T-helper 2 cell (primary cell): ENCODE measurements around the gene GGT5.
A peak's percentile ranks its signal among the peaks of the same experiment; 100 is the strongest.
"Not testable (repeated sequence)": the region's sequence is repeated elsewhere in the genome, so short reads cannot be mapped to it uniquely, and the experiment has no call there.

Experiments used
- DNase-seq, 5 experiments: peaks; one replicate each; pipeline versions ENCODE4 v3.0.0 to v3.0.0-alpha.2; 2012 to 2022

GGT5 gene

DNA sequence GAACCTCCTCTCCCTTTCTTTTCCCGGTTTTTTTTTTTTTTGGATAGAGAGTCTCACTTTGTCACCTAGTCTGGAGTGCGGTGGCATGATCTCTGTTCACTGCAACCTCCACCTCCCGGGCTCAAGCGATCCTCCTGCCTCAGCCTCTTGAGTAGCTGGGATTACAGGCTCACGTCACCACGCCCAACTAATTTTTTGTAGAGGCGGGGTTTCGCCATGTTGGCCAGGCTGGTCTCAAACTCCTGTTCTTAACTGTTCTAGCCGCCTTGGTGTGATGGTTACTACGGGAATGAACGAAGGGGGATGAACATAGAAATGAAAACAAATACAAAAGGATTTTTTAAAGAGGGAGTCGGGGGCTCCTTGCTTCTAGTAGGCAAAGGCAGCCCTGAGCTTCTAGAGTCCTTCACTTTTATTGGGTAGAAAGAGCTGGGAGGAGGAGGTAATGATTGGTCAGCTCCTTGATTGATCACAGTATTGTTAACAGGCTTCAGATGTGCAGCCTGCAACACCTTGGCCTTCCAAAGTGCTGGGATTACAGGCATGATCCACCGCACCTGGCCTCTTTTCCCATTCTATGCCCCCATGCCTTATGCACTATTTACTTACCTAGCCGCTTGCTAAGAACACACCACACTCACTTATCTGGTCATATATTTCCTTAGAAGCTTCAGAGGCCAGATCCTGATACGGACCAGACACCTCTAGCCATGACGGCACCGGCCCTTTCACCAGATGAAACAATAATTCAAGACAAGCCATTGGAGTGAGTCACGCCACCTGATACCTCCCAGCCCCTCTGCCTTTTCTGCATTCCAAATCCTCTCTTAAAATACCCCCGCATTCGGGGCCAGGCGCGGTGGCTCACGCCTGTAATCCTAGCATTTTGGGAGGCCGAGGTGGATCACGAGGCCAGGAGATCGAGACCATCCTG, 42.9 kb downstream of the GGT5 start:
- no peak for DNase-seq

DNA sequence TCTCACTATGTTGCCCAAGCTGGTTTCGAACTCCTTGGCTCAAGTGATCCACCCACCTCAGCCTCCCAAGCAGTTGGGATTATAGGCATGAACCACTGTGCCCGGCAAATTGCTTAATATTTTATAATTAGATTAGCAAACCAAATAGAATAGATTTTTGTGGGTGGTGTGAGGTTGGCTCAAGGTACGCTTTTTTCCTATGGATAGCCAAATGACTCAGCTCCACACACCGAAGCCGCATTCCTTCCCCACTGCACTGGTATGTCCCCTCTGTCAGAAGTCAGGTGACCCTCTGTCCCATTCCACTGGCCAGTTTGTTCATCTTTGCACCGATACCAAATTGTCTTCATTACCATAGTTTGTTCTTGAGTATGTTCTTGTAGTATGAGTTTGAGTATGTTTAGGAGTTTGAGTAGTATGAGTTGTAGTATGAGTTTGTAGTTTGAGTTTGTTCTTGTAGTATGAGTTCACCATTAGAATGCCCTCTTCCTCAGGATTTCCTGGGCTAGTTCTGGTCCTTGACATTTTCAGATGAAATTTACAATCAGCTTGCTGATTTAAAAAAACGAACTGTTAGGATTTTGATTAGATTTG, 44.2 kb downstream of the GGT5 start:
- DNase-seq, result no peak

DNA sequence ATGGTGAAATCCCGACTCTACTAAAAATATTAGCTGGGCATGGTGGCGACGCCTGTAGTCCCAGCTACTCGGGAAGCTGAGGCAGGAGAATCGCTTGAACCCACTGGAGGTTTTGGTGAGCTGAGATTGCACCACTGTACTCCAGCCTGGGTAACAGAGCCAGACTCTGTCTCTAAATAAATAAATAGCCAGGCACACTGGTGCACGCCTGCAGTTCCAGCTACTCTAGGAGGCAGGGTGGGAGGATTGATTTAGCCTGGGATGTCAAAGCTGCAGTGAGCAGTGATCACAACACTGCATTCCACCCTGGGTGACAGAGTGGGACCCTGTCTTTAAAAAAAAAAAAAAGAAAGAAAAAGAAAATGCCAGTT, 46.2 kb downstream of the GGT5 start:
- no peak for DNase-seq

GRCh38 chr22:24191893-24192292, 53.0 kb downstream of the GGT5 start:
- no peak for DNase-seq

GRCh38 chr22:24191381-24191841, 53.5 kb downstream of the GGT5 start:
- DNase-seq, result no peak

DNA sequence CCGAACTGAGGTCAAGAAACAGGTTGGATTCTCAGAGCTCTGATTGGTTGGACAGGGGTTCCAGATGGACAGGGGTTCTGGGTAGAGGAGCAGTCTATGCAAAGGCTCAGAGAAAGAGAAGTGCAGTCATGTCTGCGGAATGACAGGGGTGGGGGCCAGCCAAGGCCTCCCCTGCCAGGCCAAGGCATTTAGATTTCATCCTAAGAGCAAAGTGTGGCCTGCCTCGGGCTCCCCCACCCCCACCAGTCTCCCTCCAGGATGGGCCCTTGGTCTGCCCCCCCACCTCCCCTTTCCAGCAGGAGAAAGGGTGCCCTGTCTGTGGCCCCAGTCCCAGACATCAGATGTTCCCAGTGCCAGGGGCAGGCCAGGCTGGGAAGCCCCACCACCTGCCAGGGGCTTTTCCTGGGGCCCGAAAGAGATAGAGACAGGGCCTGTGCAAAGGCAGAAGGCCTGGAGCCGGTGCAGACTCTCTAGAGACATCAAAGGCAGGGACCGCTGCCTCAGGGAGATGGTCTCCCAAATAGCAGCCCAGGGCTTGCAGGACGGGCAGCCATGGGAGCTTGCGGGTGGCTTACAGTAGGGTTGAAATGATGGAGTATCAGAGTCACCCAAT, 54.2 kb downstream of the GGT5 start:
- DNase-seq, result no peak

GRCh38 chr22:24190159-24190540, 54.7 kb downstream of the GGT5 start:
- no peak for DNase-seq

DNA sequence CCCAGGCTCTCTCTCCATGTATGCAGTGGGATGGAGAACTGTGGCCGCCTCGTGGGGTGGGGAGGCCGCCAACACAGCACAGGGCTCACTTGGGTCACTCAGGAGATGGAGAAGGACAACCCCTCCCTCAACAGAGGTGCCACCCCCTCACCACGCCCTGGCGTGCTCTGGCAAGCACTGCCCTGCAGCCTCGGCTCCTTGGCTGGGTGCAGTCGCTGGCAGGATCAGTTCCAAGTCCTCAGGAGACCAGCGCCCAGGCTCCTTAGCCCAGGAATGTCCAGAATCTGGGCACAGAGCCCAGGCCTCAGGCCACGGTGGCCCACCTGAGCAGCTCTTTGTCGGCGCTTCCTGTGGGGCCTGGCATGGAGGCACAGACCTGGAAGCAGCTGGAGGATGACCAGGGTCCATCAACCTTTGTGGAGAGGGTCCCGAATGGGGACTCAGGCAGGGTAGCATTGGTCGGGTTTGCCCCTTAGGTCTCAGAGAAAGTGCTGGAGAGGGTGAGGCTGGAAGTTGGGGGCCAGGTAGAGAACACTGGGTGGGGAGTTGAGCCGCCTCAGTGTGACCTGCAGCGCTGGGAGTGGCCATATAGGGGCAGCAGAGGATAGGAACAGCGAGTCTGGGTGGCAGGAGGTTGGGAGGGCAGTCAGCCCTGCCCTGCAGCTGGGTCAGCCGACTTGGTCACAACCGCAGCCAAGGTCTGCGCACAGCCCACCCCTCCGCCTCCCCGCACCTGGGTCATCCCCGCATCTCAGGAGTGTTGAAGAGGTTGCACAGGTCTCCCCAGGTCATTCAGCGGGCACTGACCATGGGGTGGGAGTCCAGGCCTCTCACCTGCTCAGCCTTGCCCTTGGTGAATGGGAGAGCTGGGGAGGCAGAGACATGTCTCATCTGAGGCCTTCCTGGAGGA, 55.4 kb downstream of the GGT5 start:
- DNase-seq, result peak in 1 of 5 experiments; percentile 44

DNA sequence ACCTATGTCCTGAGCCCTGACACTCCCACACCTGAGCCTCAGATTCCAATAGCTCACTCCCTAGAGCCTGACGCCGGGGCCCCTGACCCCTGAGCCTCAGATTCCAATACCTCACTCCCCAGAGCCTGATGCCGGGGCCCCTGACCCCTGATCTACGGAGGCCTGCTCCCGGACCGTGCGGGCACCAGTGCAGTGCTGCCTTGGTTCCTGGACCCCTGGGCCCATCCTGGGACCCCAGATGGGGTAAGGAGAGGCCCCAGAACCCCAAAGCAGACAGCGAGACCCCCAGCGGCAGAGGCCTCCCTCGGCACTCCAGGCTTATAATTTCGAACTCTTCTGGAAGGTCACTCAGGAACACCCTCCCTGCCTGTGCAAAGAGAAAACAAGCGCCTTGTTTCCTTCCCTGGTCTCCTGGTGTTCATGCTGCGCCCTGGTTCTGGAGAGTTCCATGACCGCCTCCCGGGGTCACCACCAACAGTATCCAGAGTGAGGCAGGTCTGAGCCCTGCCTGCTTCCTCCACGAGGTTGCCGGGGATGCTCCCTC, 56.1 kb downstream of the GGT5 start:
- DNase-seq, result no peak

- peak in 1 of 5 experiments; percentile 7 for DNase-seq
These were observed 56.9 kb downstream of the GGT5 start for GRCh38 chr22:24187731-24188644.

GRCh38 chr22:24186892-24187670, 57.8 kb downstream of the GGT5 start:
- peak in 1 of 5 experiments; percentile 7 for DNase-seq

GRCh38 chr22:24186352-24186740, 58.5 kb downstream of the GGT5 start:
- DNase-seq, result no peak

DNA sequence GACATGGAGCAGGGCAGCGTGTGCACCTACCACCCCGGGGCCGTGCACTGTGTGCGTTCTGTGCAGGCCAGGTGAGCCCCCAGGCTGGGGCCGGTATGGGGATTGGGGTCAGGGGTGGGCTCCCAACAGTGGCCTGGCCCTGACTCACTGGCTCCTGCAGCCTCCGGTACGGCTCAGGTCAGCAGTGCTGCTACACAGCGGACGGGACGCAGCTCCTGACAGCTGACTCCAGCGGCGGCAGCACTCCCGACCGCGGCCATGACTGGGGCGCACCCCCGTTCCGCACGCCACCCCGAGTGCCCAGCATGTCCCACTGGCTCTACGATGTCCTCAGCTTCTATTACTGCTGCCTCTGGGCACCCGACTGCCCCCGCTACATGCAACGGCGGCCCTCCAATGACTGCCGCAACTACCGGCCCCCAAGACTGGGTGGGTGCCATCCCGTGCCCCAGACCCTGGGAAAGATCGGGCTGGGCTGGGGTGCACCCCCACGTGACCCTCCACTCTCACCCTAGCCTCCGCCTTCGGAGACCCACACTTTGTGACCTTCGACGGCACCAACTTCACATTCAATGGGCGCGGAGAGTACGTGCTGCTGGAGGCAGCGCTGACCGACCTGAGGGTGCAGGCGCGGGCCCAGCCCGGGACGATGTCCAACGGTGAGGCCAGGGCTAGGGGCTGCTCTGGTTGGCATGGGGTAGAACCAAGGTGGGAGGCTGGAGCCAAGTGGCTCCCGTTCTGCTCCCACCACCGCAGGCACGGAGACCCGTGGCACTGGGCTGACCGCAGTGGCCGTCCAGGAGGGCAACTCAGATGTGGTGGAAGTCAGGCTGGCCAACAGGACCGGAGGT, 59.2 kb downstream of the GGT5 start:
- DNase-seq, result no peak

DNA sequence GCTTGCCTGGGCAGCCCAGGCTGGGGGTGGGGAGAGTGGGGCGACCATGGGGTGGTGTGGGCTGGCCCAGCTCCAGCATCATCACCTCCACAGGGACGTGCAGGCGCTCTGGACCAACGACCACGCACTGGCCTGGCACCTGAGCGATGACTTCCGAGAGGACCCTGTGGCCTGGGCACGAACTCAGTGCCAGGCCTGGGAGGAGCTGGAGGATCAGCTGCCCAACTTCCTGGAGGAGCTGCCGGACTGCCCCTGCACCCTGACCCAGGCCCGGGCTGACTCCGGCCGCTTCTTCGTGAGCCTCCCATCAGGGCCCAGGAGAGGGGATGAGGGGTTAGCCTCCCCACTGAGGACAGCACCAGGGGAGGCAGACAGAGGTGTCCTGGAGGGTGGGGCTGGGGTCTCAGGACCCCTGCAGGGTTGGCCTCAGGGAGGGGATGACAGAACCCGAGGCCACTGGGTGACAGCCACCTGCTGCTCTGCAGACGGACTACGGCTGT, 59.8 kb downstream of the GGT5 start:
- DNase-seq, result no peak

- DNase-seq, result no peak
These were observed 60.7 kb downstream of the GGT5 start for GRCh38 chr22:24184057-24184798.

DNA sequence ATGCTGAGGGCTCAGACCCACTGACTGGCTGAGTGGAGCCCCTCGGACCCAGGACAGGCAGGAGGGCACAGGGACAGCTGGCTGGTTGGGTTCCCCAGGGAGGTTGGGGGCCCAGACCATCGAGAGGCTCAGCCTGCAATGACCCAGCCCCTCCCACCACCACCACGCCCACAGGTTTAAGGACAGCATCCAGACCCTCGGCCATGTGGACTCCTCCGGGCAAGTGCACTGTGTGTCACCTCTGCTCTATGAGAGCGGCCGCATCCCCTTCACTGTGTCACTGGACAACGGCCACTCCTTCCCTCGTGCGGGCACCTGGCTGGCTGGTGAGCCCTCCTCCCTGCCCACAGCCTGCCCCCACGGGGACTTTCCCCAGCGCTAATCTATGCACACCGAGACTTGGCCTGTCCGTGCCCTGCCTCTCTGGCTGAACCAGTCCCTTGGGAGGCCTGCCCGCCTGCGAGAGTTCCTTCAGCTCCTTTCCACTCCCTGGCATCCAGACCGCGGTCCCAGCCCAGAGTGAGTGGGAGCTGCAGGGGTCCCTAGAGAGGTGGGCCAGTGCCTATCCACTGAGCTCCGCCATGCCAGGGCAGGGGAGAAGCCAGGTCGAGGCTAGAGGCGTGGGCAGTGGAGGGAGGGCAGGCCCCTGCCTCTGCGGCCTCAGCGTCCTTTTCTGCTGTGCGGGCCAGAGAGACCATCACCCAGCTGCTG, 61.4 kb downstream of the GGT5 start:
- DNase-seq, result no peak

- not testable (repeated sequence) for DNase-seq
These were observed 62.0 kb downstream of the GGT5 start for GRCh38 chr22:24182900-24183246.
